NCI-H345 (cell line): ENCODE measurements around the gene CYB561D2.

Experiments used
- DNase-seq: peaks from one replicate; lab custom pipeline; 2025; lab: John Stamatoyannopoulos, UW

The CYB561D2 gene

GRCh38 chr3:50323614-50324199 lies 27.0 kb upstream of the CYB561D2 start:
- DNase-seq = no peak

GRCh38 chr3:50324351-50325112 lies 26.1 kb upstream of the CYB561D2 start:
- peak; percentile 45 for DNase-seq

- no peak for DNase-seq
Observed at GRCh38 chr3:50325113-50325480, 25.6 kb upstream of the CYB561D2 start.

- DNase-seq = no peak
Observed at GRCh38 chr3:50325497-50326181, 25.0 kb upstream of the CYB561D2 start.

- no peak for DNase-seq
Observed at GRCh38 chr3:50326182-50326541, 24.5 kb upstream of the CYB561D2 start.

GRCh38 chr3:50327129-50327528 lies 23.5 kb upstream of the CYB561D2 start:
- DNase-seq = no peak

GRCh38 chr3:50327943-50328691 lies 22.5 kb upstream of the CYB561D2 start, which contains the start of gene TUSC2:
TUSC2 (minus strand) TSS chr3:50328223; CDS start chr3:50328099, 124 bp downstream.
- peak; percentile 92 for DNase-seq

- no peak for DNase-seq
Observed at GRCh38 chr3:50330330-50330729, 20.3 kb upstream of the CYB561D2 start.

- no peak for DNase-seq
Observed at GRCh38 chr3:50331364-50331907, 19.2 kb upstream of the CYB561D2 start.

- DNase-seq = no peak
Observed at GRCh38 chr3:50333744-50334328, 16.8 kb upstream of the CYB561D2 start.

- no peak for DNase-seq
Observed at GRCh38 chr3:50334339-50335075, 16.2 kb upstream of the CYB561D2 start.

- DNase-seq = no peak
Observed at GRCh38 chr3:50336452-50337174, 14.0 kb upstream of the CYB561D2 start.

- DNase-seq = peak; percentile 97
Observed at GRCh38 chr3:50337175-50337861, 13.3 kb upstream of the CYB561D2 start.

GRCh38 chr3:50338965-50339364 lies 11.7 kb upstream of the CYB561D2 start:
- no peak for DNase-seq

- DNase-seq = no peak
Observed at GRCh38 chr3:50339485-50340146, 11.0 kb upstream of the CYB561D2 start.

- DNase-seq = no peak
Observed at GRCh38 chr3:50340147-50340447, 10.6 kb upstream of the CYB561D2 start.

GRCh38 chr3:50340448-50341329 lies 10.0 kb upstream of the CYB561D2 start, which contains the start of gene RASSF1:
RASSF1 (minus strand) TSS chr3:50340836; CDS start chr3:50340805, 31 bp downstream.
- DNase-seq = no peak

GRCh38 chr3:50341537-50341936 lies 9.1 kb upstream of the CYB561D2 start:
- DNase-seq = no peak
